Common myeloid progenitor, CD34-positive (primary cell): Measurements from ENCODE around the gene BBX.

Experiments
- CTCF ChIA-PET: fragments of 350-600 bp; sonication (Branson Sonifier 250); formaldehyde crosslinking; loops from one replicate; lab custom pipeline; 2021; ENCODE audit warnings: antibody characterized with exemption; lab: Charles Lee
- POLR2A ChIA-PET: fragments of 350-600 bp; sonication (Branson Sonifier 250); formaldehyde crosslinking; loops from one replicate; lab custom pipeline; 2021; ENCODE audit warnings: antibody characterized with exemption; lab: Charles Lee
- DNase-seq, 3 donors: peaks; one replicate each; pipeline versions ENCODE4 v3.0.0 to v3.0.0-alpha.2; 2013
- H3K27ac ChIP-seq, 2 experiments: 1 replicate in 1 of 2; 2 replicates in 1 of 2; pipeline ENCODE4 v1.7.0; 2013; ENCODE audit warnings: inconsistent platforms in 2 of 2, low read length in 2 of 2, mild to moderate bottlenecking in 2 of 2, low read depth in 1 of 2, moderate library complexity in 1 of 2; ENCODE audit not compliant: severe bottlenecking in 2 of 2, insufficient read depth in 1 of 2, poor library complexity in 1 of 2
- H3K27me3 ChIP-seq, 5 experiments: replicated peaks in 2 of 5; 1 replicate in 3 of 5; 2 replicates in 2 of 5; pipeline versions ENCODE4 v1.6.1 to v1.7.0; 2013; ENCODE audit warnings: low read length in 4 of 5, mild to moderate bottlenecking in 2 of 5, moderate library complexity in 2 of 5, inconsistent platforms in 1 of 5; ENCODE audit not compliant: insufficient read depth in 5 of 5, control insufficient read depth in 4 of 5
- H3K36me3 ChIP-seq, 4 experiments: 1 replicate in 2 of 4; 2 replicates in 2 of 4; pipeline versions ENCODE4 v1.6.1 to v1.7.0; 2013; ENCODE audit warnings: low read length in 3 of 4, control low read depth in 1 of 4, mild to moderate bottlenecking in 1 of 4; ENCODE audit not compliant: control insufficient read depth in 4 of 4, insufficient read depth in 4 of 4
- H3K4me1 ChIP-seq, 4 experiments: 1 replicate in 3 of 4; 2 replicates in 1 of 4; pipeline versions ENCODE4 v1.6.1 to v1.7.1; 2013; ENCODE audit warnings: low read length in 3 of 4, mild to moderate bottlenecking in 3 of 4, control low read depth in 1 of 4, inconsistent platforms in 1 of 4, moderate library complexity in 1 of 4; ENCODE audit not compliant: control insufficient read depth in 4 of 4, insufficient read depth in 4 of 4; ENCODE audit errors: control extremely low read depth in 1 of 4
- H3K4me3 ChIP-seq, 7 experiments: 1 replicate in 4 of 7; 2 replicates in 3 of 7; pipeline versions ENCODE4 v1.5.1 to v1.7.0; 2013; ENCODE audit warnings: mild to moderate bottlenecking in 7 of 7, low read length in 6 of 7, moderate library complexity in 6 of 7, inconsistent platforms in 2 of 7, low read depth in 2 of 7, control low read depth in 1 of 7; ENCODE audit not compliant: insufficient read depth in 4 of 7, control insufficient read depth in 1 of 7; ENCODE audit errors: extremely low read depth in 1 of 7
- H3K9me3 ChIP-seq, 5 experiments: 1 replicate in 4 of 5; 2 replicates in 1 of 5; pipeline versions ENCODE4 v1.6.1 to v1.7.1; 2013; ENCODE audit warnings: low read length in 4 of 5, mild to moderate bottlenecking in 2 of 5, inconsistent platforms in 1 of 5, low read depth in 1 of 5, moderate library complexity in 1 of 5; ENCODE audit not compliant: control insufficient read depth in 4 of 5, insufficient read depth in 2 of 5; ENCODE audit errors: control extremely low read depth in 1 of 5
- WGBS: methylation state at CpG from one replicate; pipeline ENCODE4 v1.1.5; 2013; ENCODE audit not compliant: insufficient coverage; 5-methylcytosine and 5-hydroxymethylcytosine counted together

BBX gene

GRCh38 chr3:107798381-107798780, 275.6 kb downstream of the BBX start:
- no peaks in the 10 kb centered on the region for H3K9me3 ChIP-seq
- 93% methylated on average over 3 of the region's 3 CpGs for WGBS
- no peak overlapping the region for H3K27ac ChIP-seq
- H3K27me3 ChIP-seq = no peaks in the 10 kb centered on the region
- peaks cover 27 to 58% (median 40%) of the 10 kb centered on the region in 4 experiments for H3K36me3 ChIP-seq
- POLR2A ChIA-PET = no interaction called here
- CTCF ChIA-PET = no interaction called here
- peaks cover 0 to 14% (median 8%) of the 10 kb centered on the region in 4 experiments for H3K4me1 ChIP-seq
- no peak overlapping the region for H3K4me3 ChIP-seq
- no peak for DNase-seq

GRCh38 chr3:107800710-107801109, 277.9 kb downstream of the BBX start:
- ChIA-PET POLR2A (no interaction called here), CTCF (no interaction called here)
- Histone ChIP-seq H3K4me1 (peaks cover 0 to 13% (median 8%) of the 10 kb centered on the region in 4 experiments), H3K36me3 (peaks cover 33 to 64% (median 48%) of the 10 kb centered on the region in 4 experiments), H3K27ac (no peak overlapping the region), H3K9me3 (no peaks in the 10 kb centered on the region), H3K4me3 (no peak overlapping the region), H3K27me3 (no peaks in the 10 kb centered on the region)
- no peak for DNase-seq
- WGBS = 100% methylated on average over 2 of the region's 2 CpGs

- peaks cover 39 to 74% (median 52%) of the 10 kb centered on the region in 4 experiments for H3K36me3 ChIP-seq
- no peaks in the 10 kb centered on the region for H3K9me3 ChIP-seq
- no peak overlapping the region for H3K4me3 ChIP-seq
- ChIA-PET POLR2A (interaction anchor here (0.7 kb wide), 1 partner anchor 1267 kb away, joined by 3 read pairs; no protein-coding TSS in a partner anchor), CTCF (no interaction called here)
- H3K4me1 ChIP-seq = no peaks in the 10 kb centered on the region
- DNase-seq = no peak
- no peak overlapping the region for H3K27ac ChIP-seq
- WGBS = 100% methylated on average over 1 of the region's 3 CpGs
- H3K27me3 ChIP-seq = no peaks in the 10 kb centered on the region
Observed at GRCh38 chr3:107803170-107803569, 280.4 kb downstream of the BBX start.

GRCh38 chr3:107806021-107806420, 283.3 kb downstream of the BBX start:
- Histone ChIP-seq H3K36me3 (peaks cover 26 to 52% (median 36%) of the 10 kb centered on the region in 4 experiments), H3K27me3 (no peaks in the 10 kb centered on the region), H3K4me3 (no peak overlapping the region), H3K27ac (no peak overlapping the region), H3K9me3 (no peaks in the 10 kb centered on the region), H3K4me1 (peaks cover 7 to 21% (median 10%) of the 10 kb centered on the region in 4 experiments)
- WGBS = no CpG with 5 or more reads among the region's 2 CpGs
- POLR2A ChIA-PET = no interaction called here
- DNase-seq = no peak
- CTCF ChIA-PET = no interaction called here

- H3K4me3 ChIP-seq = no peak overlapping the region
- H3K9me3 ChIP-seq = no peaks in the 10 kb centered on the region
- WGBS = 83% methylated on average over 1 of the region's 3 CpGs
- H3K27me3 ChIP-seq = no peaks in the 10 kb centered on the region
- H3K27ac ChIP-seq = no peak overlapping the region
- H3K36me3 ChIP-seq = peaks cover 21 to 47% (median 33%) of the 10 kb centered on the region in 4 experiments
- no peak for DNase-seq
- ChIA-PET POLR2A (no interaction called here), CTCF (interaction anchor here (1.2 kb wide), 1 partner anchor 12 kb away, joined by 3 read pairs; no protein-coding TSS in a partner anchor)
- peaks cover 7 to 24% (median 10%) of the 10 kb centered on the region in 4 experiments for H3K4me1 ChIP-seq
Observed at GRCh38 chr3:107806536-107806935, 283.8 kb downstream of the BBX start.

GRCh38 chr3:107810171-107811071, 287.7 kb downstream of the BBX start:
- Histone ChIP-seq H3K4me1 (peaks cover 7 to 24% (median 10%) of the 10 kb centered on the region in 4 experiments), H3K27ac (no peak overlapping the region), H3K9me3 (no peaks in the 10 kb centered on the region), H3K36me3 (peaks cover under 1 to 18% (median 11%) of the 10 kb centered on the region in 4 experiments), H3K27me3 (no peaks in the 10 kb centered on the region), H3K4me3 (peak overlapping the region in 2 of 7 experiments; percentile 0 to 23)
- ChIA-PET POLR2A (interaction anchor here (0.6 kb wide), 1 partner anchor 13 kb away, joined by 3 read pairs; no protein-coding TSS in a partner anchor), CTCF (interaction anchor here (1.1 to 1.5 kb wide), 3 partner anchors 20 to 66 kb away, joined by 3 to 4 read pairs (median 3); no protein-coding TSS in a partner anchor)
- DNase-seq = peak; percentile 25 to 57 (median 46)
- WGBS = 76% methylated on average over 4 of the region's 8 CpGs

GRCh38 chr3:107813026-107813425, 290.3 kb downstream of the BBX start:
- no peak overlapping the region for H3K27ac ChIP-seq
- peaks cover 7 to 24% (median 10%) of the 10 kb centered on the region in 4 experiments for H3K4me1 ChIP-seq
- POLR2A ChIA-PET = no interaction called here
- CTCF ChIA-PET = no interaction called here
- H3K27me3 ChIP-seq = no peaks in the 10 kb centered on the region
- no peaks in the 10 kb centered on the region for H3K9me3 ChIP-seq
- peaks cover 0 to 4% (median 1%) of the 10 kb centered on the region in 4 experiments for H3K36me3 ChIP-seq
- WGBS = 100% methylated on average over 1 of the region's 1 CpG
- no peak for DNase-seq
- H3K4me3 ChIP-seq = no peak overlapping the region
